ENCODE data around the gene ENPP5.

ENPP5 gene, protein sequence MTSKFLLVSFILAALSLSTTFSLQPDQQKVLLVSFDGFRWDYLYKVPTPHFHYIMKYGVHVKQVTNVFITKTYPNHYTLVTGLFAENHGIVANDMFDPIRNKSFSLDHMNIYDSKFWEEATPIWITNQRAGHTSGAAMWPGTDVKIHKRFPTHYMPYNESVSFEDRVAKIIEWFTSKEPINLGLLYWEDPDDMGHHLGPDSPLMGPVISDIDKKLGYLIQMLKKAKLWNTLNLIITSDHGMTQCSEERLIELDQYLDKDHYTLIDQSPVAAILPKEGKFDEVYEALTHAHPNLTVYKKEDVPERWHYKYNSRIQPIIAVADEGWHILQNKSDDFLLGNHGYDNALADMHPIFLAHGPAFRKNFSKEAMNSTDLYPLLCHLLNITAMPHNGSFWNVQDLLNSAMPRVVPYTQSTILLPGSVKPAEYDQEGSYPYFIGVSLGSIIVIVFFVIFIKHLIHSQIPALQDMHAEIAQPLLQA

DNA sequence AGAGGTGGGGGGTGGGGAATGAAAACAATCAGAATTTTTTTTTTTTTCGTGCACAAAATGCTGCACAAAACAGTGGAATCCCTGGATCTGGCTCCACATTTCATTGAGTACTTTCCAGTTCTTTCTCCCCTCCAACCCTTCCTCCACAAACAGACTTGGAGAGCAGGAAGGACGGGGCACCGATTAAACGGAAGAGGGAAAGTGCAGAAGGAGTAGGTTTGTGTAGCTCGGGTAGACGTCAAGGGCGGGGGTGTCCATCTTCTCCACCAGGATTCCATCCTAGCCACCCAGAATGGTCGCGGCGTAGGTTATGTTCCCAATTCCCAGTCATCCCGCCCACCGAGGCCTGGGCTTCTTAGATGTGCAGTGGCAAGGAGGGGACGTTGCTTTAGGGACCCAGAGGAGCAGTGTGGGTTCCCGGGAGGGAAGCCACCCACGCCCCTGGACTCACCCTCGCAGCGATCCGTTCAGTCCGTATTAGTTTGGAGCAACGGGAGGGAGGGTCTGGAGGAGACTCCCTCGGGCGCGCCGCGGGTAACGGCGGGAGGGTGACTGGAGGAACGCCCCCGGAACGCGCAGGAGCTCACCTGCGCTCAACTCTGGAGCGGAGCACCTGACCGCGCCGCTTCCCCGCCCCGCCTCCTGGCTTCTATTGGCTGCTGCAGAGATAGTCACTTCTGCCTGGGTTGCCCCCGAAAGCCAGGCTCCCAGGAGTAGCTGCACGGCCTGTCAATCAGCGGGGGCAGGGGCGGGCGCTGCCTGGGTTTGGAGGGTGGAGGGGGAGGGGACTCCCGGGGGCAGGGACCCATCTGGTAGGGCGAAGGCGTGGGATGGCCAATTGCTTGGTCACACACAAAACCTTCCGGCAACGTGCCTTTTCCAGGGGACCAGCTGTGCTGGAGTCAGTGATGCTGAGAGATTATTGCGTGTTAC is at the start of gene ENPP5:
ENPP5 (minus strand) TSS at position 624 of the 933 bp plus-strand sequence. CDS start 2,718 bp downstream, outside the sequence.
- DNase-seq: peak; percentile 58

DNA sequence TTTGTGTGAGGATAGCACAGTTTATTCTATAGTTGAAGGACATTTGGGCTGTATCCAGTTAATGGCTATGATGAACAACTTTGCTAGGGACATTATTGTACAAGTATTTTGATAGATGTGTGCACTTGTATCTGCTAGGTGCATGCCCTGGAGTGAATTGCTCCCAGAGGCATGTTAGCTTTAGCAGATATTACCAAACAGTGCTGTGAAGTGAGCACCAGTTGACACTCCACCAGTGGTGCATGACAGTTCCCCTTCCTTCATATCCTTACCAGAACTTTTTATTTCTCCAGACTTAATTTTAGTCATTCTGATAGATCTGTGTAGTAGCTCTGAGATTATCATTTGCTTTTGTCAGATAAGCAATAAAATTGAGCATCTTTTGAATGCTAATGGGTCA is 48.9 kb upstream of the ENPP5 start:
- no peak for DNase-seq

DNA sequence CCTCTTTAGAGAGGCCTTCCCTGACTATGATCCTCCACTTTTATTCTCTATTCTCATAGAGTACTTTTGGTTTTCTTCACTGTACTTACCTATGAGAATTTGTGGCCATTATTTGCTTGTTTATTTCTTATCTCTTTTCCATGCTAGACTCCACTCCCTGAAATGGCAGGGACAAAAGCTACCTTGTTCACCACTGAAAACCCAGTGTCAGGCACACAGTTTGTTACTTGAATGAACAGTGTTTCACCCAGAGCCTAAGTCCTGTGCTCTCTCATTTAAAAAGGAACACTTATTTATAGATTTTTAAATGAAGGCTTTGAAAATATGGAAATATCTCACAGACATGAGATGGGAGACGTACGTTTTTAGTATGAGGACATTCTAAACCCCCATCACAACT is 47.7 kb upstream of the ENPP5 start:
- DNase-seq: no peak

DNA sequence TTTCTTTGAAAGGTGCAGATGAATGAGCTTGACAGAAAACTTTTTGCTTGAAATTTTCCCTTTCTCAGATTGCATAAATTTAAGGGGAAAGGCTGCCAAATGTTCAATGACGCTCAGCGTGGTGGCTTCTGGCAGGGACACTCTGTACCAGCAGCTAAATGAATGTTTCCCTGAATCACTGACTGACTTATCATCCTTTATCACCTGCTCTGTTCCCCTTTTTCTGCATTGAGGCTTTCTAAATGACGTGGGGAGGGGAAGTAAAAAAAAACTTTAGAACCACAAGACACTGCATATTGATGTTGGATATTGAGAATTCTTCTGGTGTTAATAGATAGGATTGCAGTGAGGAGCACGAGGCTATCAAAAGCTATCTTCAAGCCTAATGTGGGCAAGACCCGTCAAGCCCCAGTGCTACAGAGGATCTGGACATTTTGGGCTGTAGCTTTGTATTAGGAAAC is 46.9 kb upstream of the ENPP5 start:
- DNase-seq: no peak

DNA sequence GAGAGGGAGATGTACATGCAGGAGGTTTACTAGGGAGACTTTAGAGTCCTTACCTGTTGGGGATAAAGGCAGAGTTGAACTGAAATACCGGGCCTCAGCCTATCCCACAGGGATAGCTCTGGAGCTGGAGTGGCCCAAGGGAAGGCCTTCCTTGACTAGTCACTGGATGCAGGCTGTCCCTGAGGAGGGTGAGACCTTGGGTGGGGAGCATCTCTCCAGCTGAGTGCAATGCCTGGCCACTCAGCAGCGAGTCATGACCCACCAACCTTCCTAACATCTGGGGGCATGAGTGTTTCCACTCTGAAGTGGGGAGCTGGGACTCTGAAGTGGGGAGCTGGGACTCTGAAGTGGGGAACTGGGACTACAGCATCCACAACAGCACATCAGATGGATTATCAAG is 46.1 kb upstream of the ENPP5 start:
- no peak for DNase-seq

DNA sequence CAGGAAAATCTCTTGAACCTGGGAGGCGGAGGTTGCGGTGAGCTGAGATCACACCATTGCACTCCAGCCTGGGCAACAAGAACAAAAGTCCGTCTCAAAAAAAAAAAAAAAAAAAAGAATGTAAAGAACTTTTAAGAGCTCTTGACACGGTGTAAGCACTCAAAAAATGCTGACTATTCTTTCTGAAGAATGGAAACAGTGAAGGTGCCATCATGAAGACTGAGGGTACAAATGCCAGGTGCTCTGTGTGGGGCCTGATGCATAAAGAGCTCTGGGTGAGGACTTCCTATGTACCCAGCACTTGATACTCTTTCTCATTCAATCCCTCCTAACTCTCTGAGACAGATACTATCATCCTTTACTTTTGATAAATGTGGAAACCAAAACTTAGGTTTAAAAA is 45.0 kb upstream of the ENPP5 start:
- DNase-seq: no peak

DNA sequence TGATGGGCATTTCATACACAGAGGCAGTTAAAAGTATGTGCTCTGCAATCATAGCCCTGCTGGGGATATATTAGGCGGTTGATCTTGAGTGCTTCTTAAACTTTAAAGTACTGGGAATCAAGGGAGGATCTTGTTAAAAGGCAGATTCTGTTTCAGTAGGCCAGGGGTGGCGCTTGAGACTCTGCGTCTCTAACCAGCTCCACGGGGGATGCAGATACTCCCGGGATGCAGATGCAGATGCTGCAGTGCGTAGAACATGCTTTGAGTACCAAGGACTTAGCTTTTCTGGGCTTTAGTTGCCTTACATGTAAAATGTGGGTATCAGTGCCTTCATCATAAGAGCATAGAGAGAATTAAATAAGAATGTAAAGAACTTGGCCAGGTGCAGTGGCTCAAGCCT is 44.4 kb upstream of the ENPP5 start:
- DNase-seq: no peak

DNA sequence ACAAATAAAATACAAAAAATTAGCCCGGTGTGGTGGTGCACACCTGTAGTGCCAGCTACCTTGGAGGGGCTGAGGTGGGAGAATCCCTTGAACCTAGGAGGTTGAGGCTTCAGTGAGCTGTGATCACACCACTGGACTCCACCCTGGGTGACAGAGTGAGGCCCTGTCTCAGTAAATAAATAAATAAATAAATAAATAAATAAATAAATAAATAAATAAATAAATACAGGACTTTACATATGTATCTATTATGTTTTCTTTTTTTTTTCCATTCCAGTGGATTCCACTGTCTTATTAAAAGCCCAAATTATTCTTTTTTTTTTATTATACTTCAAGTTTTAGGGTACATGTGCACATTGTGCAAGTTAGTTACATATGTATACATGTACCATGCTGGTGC is 41.1 kb upstream of the ENPP5 start:
- no peak for DNase-seq

DNA sequence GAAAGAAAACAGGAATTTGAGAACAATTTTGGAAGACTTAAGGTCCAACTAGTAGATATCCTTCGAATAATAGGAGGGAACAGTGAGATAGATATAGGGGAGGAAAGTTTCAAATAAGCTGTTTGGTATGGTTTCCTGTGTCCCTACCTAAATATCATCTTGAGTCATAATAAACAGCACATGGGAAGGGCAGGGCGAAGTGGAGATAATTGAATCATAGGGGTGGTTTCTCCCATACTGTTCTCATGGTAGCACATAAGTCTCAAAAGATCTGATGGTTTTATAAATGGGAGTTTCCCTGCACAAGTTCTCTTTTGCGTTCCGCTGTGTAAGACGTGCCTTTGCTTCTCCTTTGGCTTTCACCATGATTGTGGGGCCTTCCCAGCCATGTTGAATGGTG is 39.5 kb upstream of the ENPP5 start:
- no peak for DNase-seq

DNA sequence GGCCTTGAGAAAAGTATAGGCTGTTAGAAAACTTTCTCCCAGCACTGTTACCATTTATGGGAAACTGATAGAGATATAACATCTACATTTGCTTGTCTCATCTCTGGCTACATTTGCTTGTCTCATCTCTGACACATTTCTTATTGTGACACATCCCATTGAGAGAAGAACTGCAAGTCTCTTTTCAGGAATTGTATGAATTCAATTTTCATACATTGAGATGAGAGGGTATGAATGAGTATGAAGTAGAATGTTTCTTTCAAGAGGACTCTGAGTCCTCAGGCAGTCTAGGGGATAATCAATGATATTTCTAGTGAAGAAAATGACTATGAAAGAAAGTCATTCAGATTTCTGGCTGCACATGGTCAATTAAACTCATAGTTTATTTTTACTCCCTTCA is 37.5 kb upstream of the ENPP5 start:
- DNase-seq: no peak

DNA sequence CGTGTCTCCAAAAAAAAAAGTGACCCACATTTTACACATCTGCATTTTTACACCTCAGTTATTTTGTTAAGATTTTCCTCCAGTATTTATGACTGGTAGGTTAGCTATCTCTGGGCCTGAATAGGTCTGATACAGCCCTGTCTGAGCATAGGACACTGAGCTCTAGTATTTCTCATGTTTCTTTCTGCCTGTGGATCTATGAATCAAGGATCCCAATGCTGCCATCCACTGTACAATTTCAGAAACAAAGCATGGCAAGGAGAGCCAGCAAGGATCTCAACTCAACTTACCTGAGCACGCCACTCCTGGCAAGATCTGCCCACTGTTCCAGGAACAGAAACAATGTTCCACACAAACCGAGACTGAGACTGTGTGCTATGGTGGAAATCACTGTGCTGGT is 36.4 kb upstream of the ENPP5 start:
- DNase-seq: no peak

DNA sequence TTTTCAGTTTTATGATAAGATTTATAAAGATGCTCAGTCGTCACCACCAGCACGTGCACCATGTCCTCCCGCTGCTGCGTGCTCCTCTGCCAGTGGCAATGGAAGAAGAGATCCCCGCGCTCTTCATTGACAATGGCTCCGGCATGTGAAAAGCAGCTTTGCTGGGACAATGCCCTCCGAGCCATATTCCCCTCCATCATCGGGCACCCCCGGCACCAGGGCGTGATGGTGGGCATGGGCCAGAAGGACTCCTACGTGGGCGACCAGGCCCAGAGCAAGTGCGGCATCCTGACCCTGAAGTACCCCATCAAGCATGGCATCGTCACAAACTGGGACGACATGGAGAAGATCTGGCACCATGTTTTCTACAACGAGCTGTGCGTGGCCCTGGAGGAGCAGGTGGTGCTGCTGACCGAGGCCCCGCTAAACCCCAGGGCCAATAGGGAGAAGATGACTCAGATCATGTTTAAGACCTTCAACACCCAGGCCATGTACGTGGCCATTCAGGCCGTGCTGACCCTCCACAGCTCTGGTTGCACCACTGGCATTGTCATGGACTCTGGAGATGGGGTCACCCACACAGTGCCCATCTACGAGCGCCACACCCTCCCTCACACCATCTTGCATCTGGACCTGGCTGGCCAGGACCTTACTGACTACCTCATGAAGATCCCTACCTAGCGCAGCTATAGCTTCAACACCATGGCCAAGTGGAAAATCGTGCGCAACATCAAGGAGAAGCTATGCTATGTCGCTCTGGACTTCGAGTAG is 34.3 kb upstream of the ENPP5 start:
- no peak for DNase-seq

DNA sequence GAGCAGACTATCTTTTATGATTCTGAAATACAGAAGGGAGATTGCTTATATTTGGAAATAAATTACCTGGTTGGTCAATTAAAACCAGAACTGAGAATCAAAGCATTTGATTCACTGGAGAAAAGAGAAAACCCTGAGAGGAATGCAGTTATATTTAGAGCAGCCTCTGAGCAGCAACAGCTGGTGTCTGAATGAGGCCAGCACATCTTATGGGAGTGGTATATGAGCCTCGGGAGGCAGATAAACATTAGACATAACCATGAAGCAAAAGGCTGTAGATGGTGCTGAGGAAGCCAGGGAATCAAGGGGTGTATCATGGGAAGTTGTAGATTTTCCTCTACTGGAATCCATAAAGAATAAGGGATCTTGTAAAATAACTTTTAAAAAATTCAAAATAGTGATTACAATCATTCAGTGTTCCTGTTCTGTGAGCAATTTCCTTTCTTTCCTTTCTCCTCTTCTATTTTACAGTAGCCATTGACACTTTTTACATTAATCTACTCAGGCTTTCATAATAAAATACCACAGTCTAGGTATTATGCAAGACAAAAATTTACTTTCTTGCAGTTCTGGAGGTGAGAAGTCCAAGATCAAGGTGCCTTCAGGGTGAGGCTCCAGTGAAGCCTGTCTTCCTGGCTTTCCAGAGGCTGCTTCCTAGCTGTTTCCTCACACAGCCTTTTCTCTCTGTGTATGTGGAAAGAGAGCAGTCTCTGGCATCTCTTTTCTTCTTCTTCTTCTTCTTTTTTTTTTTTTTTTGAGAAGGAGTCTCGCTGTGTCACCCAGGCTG is 32.8 kb upstream of the ENPP5 start:
- DNase-seq: no peak

DNA sequence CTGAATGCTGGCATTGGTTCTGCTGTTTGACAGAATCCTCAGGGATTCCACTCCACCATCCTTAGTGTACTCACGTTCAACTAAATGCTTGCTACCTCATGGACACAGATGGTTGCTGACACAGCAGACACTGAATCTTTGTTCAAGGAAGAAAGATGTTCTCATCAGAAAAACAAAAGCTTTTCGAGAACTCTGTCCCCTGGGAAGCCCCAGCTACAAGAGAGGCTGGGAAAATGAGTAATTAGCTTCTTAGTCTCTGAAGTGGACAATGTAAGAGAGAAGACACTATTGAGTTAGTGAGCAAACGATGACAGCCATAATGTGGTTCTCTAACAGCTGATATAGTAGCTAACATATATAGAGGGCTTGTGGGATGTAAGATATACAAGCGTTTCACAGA is 30.9 kb upstream of the ENPP5 start:
- DNase-seq: no peak

DNA sequence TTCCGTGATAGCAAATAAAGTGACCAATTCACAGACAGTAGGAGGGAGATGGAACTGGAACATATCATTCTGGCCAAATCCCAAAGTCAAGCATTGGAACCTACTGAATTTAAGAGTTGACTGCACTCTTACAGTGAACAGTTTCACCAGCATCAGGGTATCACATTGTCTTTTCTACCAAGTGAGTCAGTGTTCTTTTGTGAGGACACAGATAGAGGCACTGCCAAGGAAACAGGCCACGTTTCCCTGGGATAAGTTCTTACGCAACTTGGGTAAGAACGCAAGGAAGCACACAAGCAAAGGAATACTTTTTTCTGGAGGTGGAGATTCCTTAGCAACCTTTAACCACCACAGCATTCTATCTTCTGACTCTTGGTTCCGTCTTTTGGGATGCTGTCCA is 28.6 kb upstream of the ENPP5 start:
- DNase-seq: no peak

DNA sequence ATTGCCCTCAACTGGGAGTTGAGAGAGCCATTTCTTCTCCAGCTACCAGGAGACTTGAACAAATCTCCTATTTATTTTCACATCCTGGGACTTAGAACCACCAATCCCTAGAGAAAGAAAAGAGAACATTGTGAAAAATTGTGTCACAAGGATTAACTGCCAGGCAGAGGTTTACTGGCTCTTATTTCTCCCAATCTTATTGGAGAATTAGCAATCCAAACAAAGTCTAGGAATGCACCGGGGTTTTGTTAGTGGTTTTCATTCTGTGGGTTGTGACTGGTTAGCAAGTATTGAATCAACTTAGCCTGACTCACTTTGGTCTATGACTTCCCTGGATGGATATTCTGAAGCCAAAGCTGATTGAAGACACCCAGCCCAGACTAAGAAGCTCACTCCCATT is 21.2 kb upstream of the ENPP5 start:
- no peak for DNase-seq

DNA sequence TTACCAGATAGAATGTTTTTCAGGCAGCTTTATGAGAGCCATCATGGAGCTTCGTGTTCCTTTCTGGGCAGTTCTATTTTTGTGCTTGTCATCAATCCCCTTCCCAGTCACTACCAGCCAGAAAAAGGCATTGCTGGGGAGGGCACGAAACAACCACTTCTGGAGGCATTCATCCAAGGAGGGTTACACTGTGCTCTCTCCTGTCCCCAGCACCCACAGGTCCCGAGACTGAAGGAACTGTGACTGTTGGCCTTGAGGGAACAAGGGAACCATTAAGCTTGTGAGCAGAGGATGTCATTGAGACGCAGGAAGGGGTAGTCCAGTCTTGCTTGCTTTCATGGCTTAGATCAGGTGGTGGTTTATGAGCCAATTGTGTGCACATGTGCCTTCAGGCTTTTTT is 20.1 kb upstream of the ENPP5 start:
- DNase-seq: no peak

DNA sequence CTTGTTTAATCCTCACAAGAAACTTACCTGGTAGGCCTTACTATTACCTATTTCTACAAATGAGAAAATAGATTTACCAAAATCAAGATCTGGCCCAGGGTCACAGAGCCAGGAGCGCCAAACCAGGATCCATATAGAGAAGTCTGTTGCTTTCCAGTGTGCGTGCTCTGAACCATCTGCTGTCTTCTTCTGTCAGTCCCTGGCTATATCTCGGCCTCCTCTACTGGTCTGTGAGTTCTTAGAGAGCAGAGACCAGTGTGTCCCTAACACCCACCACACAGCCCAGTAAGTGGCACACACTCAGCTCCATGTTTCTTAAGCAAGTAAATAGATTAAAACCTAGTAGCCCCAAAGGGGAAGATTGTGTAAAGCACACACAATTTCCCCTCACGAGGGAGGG is 18.9 kb upstream of the ENPP5 start:
- DNase-seq: no peak

DNA sequence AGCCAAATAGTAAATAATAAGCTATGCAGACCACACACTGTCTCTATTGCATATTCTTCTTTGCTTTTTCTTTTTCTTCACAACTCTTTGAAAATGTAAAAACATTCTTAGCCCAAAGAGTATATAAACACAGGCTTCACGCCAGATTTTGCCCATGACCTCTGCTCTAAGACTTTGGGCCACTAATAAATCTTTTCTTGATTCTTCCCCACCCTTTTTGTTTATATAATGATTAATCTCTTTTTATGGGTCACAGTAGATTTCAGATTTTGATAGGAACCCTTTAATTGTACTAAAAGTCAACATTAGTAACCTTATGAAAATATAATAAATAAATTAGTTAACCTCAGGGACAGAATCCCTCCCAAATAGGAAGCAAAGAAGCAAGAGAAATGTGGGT is 15.8 kb upstream of the ENPP5 start:
- DNase-seq: no peak

DNA sequence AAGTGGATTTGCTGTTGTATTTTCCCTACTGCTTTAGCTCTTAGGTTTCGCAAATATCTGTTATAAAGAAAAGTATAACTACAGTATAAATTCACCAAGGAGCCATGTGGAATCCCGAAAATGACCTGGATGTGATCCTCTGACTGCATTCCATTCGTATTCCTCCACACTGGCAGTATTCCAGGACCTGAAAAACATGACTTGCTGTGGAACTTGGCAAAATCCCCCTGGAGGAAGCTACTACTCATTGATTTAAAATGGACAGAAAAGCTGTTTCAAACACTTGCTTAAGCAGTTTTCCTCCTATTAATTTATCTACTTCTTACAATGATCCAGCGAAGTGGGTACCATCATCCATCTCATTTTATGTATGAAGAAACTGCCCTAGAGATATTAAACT is 13.3 kb upstream of the ENPP5 start:
- DNase-seq: no peak

DNA sequence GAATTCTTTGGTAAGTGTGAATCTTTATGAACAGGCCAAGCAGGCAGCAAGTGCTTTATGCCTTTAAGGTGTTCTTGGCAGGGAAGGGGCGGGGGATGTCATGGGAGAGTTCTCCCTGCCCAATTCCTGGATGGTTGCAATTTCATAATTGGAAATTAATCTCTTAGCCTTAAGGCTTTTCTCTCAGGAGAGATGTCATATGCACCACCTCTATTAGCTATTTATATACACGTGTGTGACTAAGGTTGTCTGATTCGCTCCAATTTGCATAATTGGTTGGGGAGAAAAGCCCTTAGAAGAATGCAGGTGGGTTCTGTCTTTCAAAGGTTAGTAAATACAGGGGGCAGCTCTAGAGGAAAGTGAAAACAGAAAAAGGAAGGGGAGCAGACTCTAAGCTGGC is 5.2 kb upstream of the ENPP5 start:
- DNase-seq: no peak

DNA sequence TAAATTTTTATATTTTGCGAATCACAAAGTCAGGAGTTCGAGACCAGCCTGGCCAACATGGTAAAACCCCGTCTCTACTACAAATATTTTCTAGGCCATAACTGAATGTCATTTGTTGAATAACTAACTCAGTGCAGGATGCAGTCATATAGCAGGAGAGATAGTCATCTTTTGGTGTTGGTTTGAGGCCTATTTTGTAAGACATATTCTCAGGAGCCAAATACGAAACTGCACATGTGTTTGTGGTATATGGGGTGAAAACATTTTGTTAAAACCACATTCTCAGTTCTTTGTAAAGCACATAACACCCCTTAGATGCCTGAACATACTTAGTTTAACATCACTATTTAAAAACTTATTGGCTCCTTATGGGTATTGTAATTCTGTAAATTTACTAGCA is 4.7 kb upstream of the ENPP5 start:
- DNase-seq: no peak
